ENCODE data around the gene CFAP52. TPM values are rescaled to one million over a fixed set of nuclear protein-coding genes. Genes with fewer than 3 reads are reported as not detected.

The CFAP52 gene
- not detected for total RNA-seq

GRCh38 chr17:9576521-9577372 is at the start of gene CFAP52:
Gene CFAP52 (plus strand): TSS chr17:9576642. CDS start chr17:9576696, 54 bp downstream.
- peak; percentile 20 to 59 (median 49) for TF ChIP-seq CTCF (IDR thresholded peaks at IDR 0.05)
- TF ChIP-seq POLR2A (IDR thresholded peaks at IDR 0.05), result no peak
- Histone ChIP-seq H3K36me3 (no peaks in the 10 kb centered on the region), H3K27me3 (no peaks in the 10 kb centered on the region), H3K27ac (peak within 1 kb of the TSS; percentile 16 to 79 (median 38)), H3K4me1 (peaks cover 0 to 17% (median 2%) of the 10 kb centered on the region in 4 donors), H3K9me3 (no peaks in the 10 kb centered on the region), H3K4me3 (peak within 1 kb of the TSS; percentile 58 to 99 (median 80))
- peak; percentile 65 to 88 (median 77) for DNase-seq

- H3K9me3 ChIP-seq, result no peaks in the 10 kb centered on the region
- TF ChIP-seq POLR2A (IDR thresholded peaks at IDR 0.05), result no peak
- TF ChIP-seq CTCF (IDR thresholded peaks at IDR 0.05), result no peak
- no peak overlapping the region for H3K27ac ChIP-seq
- H3K4me3 ChIP-seq, result no peak overlapping the region
- no peaks in the 10 kb centered on the region for H3K36me3 ChIP-seq
- H3K4me1 ChIP-seq, result no peaks in the 10 kb centered on the region
- DNase-seq, result no peak
- no peaks in the 10 kb centered on the region for H3K27me3 ChIP-seq
Measured at GRCh38 chr17:9527788-9528187, 48.7 kb upstream of the CFAP52 start.

GRCh38 chr17:9529033-9529700 is 47.3 kb upstream of the CFAP52 start:
- Histone ChIP-seq H3K27me3 (no peaks in the 10 kb centered on the region), H3K9me3 (no peaks in the 10 kb centered on the region), H3K4me3 (no peak overlapping the region), H3K27ac (no peak overlapping the region), H3K36me3 (no peaks in the 10 kb centered on the region), H3K4me1 (no peaks in the 10 kb centered on the region)
- DNase-seq, result no peak
- TF ChIP-seq CTCF (IDR thresholded peaks at IDR 0.05) (peak in 4 of 6 experiments; percentile 25 to 40 (median 34)), POLR2A (IDR thresholded peaks at IDR 0.05) (no peak)

GRCh38 chr17:9531034-9531433 is 45.4 kb upstream of the CFAP52 start:
- no peak for TF ChIP-seq POLR2A (IDR thresholded peaks at IDR 0.05)
- no peak for TF ChIP-seq CTCF (IDR thresholded peaks at IDR 0.05)
- Histone ChIP-seq H3K4me1 (no peaks in the 10 kb centered on the region), H3K36me3 (no peaks in the 10 kb centered on the region), H3K4me3 (no peak overlapping the region), H3K27ac (no peak overlapping the region), H3K27me3 (no peaks in the 10 kb centered on the region), H3K9me3 (no peaks in the 10 kb centered on the region)
- no peak for DNase-seq

- DNase-seq, result no peak
- Histone ChIP-seq H3K9me3 (no peaks in the 10 kb centered on the region), H3K27ac (no peak overlapping the region), H3K4me3 (no peak overlapping the region), H3K36me3 (no peaks in the 10 kb centered on the region), H3K4me1 (no peaks in the 10 kb centered on the region), H3K27me3 (no peaks in the 10 kb centered on the region)
- TF ChIP-seq CTCF (IDR thresholded peaks at IDR 0.05) (no peak), POLR2A (IDR thresholded peaks at IDR 0.05) (no peak)
Measured at GRCh38 chr17:9532715-9533114, 43.7 kb upstream of the CFAP52 start.

Measured in Peyer's patch (tissue), 4 donors.